GM19395 (cell line): ENCODE data around the gene MYH14.

ENCODE experiments used
- ATAC-seq: cut with Tn5 transposase; IDR thresholded peaks from one replicate; pipeline ENCODE4 v1.9.1; 2021; ENCODE audit warnings: mild to moderate bottlenecking, moderate library complexity; ENCODE audit not compliant: unreplicated experiment

The MYH14 gene

GRCh38 chr19:50287331-50287730, 83.9 kb downstream of the MYH14 start:
- no peak for ATAC-seq

GRCh38 chr19:50288954-50289353, 85.5 kb downstream of the MYH14 start:
- ATAC-seq: no peak

GRCh38 chr19:50290011-50290410, 86.6 kb downstream of the MYH14 start:
- ATAC-seq: no peak

GRCh38 chr19:50290775-50291174, 87.4 kb downstream of the MYH14 start:
- ATAC-seq: no peak

- ATAC-seq: no peak
These were observed 88.9 kb downstream of the MYH14 start for GRCh38 chr19:50292216-50292827.

GRCh38 chr19:50293263-50294004, 90.0 kb downstream of the MYH14 start:
- no peak for ATAC-seq

GRCh38 chr19:50300051-50300450, 96.6 kb downstream of the MYH14 start:
- no peak for ATAC-seq

- ATAC-seq: no peak
These were observed 97.6 kb downstream of the MYH14 start for GRCh38 chr19:50300814-50301606.

- no peak for ATAC-seq
These were observed 98.2 kb downstream of the MYH14 start for GRCh38 chr19:50301607-50301971.

- ATAC-seq: no peak
These were observed 100.1 kb downstream of the MYH14 start for GRCh38 chr19:50303558-50303957.

GRCh38 chr19:50308991-50309390, 105.6 kb downstream of the MYH14 start:
- ATAC-seq: no peak

- ATAC-seq: no peak
These were observed 106.1 kb downstream of the MYH14 start for GRCh38 chr19:50309396-50310125.

GRCh38 chr19:50310759-50311465, 107.5 kb downstream of the MYH14 start:
- no peak for ATAC-seq

GRCh38 chr19:50311723-50312635, 108.6 kb downstream of the MYH14 start:
- ATAC-seq: no peak

- no peak for ATAC-seq
These were observed 109.8 kb downstream of the MYH14 start for GRCh38 chr19:50312967-50313811.

GRCh38 chr19:50313812-50314536, 110.6 kb downstream of the MYH14 start:
- no peak for ATAC-seq

- no peak for ATAC-seq
These were observed 111.6 kb downstream of the MYH14 start for GRCh38 chr19:50314724-50315708.
